GM04503 (cell line): ENCODE results near the gene OOSP2.
"Not testable (repeated sequence)": the region's sequence is repeated elsewhere in the genome, so short reads cannot be mapped to it uniquely, and the experiment has no call there.

Experiments
- DNase-seq: peaks from one replicate; pipeline ENCODE4 v3.0.0-alpha.2; 2012; ENCODE audit warnings: low read depth

The OOSP2 gene

GRCh38 chr11:60040109-60040508 lies at the start of gene OOSP2:
Gene OOSP2 (plus strand): TSS chr11:60040409. CDS start chr11:60040460, 51 bp downstream.
- no peak for DNase-seq

GRCh38 chr11:59990421-59990820 lies 49.8 kb upstream of the OOSP2 start:
- DNase-seq, result no peak

GRCh38 chr11:59992425-59992824 lies 47.8 kb upstream of the OOSP2 start:
- no peak for DNase-seq

- no peak for DNase-seq
Measured at GRCh38 chr11:59997800-59998199, 42.4 kb upstream of the OOSP2 start.

GRCh38 chr11:59999691-60000090 lies 40.5 kb upstream of the OOSP2 start:
- DNase-seq, result no peak

GRCh38 chr11:60003729-60004128 lies 36.5 kb upstream of the OOSP2 start:
- no peak for DNase-seq

- DNase-seq, result no peak
Measured at GRCh38 chr11:60005360-60005759, 34.8 kb upstream of the OOSP2 start.

GRCh38 chr11:60016881-60017280 lies 23.3 kb upstream of the OOSP2 start, which contains the start of gene OOSP4B:
Gene OOSP4B (plus strand): TSS chr11:60017181.
- DNase-seq, result no peak

GRCh38 chr11:60018058-60018457 lies 22.2 kb upstream of the OOSP2 start:
- no peak for DNase-seq

GRCh38 chr11:60020376-60020775 lies 19.8 kb upstream of the OOSP2 start:
- not testable (repeated sequence) for DNase-seq

- no peak for DNase-seq
Measured at GRCh38 chr11:60029015-60029632, 11.1 kb upstream of the OOSP2 start.

- not testable (repeated sequence) for DNase-seq
Measured at GRCh38 chr11:60050422-60050821, 10.2 kb downstream of the OOSP2 start.

- not testable (repeated sequence) for DNase-seq
Measured at GRCh38 chr11:60050839-60051238, 10.6 kb downstream of the OOSP2 start.

GRCh38 chr11:60056349-60056969 lies 16.2 kb downstream of the OOSP2 start, which contains the start of gene MS4A3:
Gene MS4A3 (plus strand): TSS chr11:60056665. CDS start chr11:60061161, 4,496 bp downstream.
- DNase-seq, result no peak

GRCh38 chr11:60059052-60059451 lies 18.8 kb downstream of the OOSP2 start:
- DNase-seq, result no peak

- DNase-seq, result no peak
Measured at GRCh38 chr11:60059521-60060240, 19.5 kb downstream of the OOSP2 start.

- DNase-seq, result no peak
Measured at GRCh38 chr11:60064111-60064510, 23.9 kb downstream of the OOSP2 start.

- DNase-seq, result no peak
Measured at GRCh38 chr11:60065801-60066200, 25.6 kb downstream of the OOSP2 start.

- no peak for DNase-seq
Measured at GRCh38 chr11:60069450-60069849, 29.2 kb downstream of the OOSP2 start.

- not testable (repeated sequence) for DNase-seq
Measured at GRCh38 chr11:60071644-60072043, 31.4 kb downstream of the OOSP2 start.

GRCh38 chr11:60077216-60077817 lies 37.1 kb downstream of the OOSP2 start:
- DNase-seq, result no peak

GRCh38 chr11:60077981-60078380 lies 37.8 kb downstream of the OOSP2 start:
- no peak for DNase-seq

- DNase-seq, result no peak
Measured at GRCh38 chr11:60078745-60079144, 38.5 kb downstream of the OOSP2 start.
